ENCODE results near the gene SHC2. TPM values are rescaled to one million over a fixed set of nuclear protein-coding genes. Genes with fewer than 3 reads are reported as not detected.

SHC2 gene
- polyA plus RNA-seq, 1 donor, result 48.2 TPM

DNA sequence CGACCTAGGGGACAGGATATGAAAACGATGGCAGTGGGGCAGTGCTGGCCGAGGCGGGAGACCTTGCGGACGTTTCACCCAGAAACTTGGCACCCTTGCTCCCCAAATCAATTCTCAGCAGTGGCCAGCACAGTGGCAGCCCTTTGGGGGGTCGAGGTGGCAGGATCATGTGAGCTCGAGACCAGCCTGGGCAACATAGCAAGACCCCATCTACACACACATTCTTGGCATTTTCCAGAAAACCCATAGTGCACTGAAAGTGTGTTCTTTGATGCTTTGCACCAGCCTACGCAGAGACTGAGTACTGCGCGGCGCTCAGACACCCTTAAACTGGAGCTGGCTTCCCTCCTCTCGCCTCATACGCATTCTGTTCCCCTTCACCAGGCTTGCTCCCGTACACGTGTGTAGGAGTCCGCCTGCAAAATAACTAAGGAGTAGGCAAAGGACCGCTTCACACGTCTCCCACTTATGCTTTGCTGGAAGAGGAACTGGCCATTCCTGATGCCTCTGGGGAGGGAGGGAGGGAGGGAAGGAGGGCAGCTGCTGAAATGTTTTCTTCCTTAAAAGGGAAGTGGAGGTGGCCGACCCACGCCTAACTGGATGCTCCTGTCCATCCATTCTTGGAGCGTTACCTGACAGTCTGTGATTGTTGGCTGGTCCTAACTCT lies 92.7 kb downstream of the SHC2 start:
- Histone ChIP-seq H3K27me3 (ENCODE audit: control insufficient read depth, insufficient read depth, low read length) (peaks cover 3% of the 10 kb centered on the region), H3K9me3 (ENCODE audit: control insufficient read depth, low read depth, low read length) (no peaks in the 10 kb centered on the region), H3K36me3 (ENCODE audit: control insufficient read depth, insufficient read depth, low read length) (no peaks in the 10 kb centered on the region), H3K4me1 (ENCODE audit: control insufficient read depth, insufficient read depth, low read length) (no peaks in the 10 kb centered on the region), H3K27ac (ENCODE audit: low read length) (no peak overlapping the region), H3K4me3 (ENCODE audit: low read length) (no peak overlapping the region)
- no CpG with 5 or more reads among the region's 22 CpGs for WGBS (ENCODE audit: insufficient coverage, low lambda C conversion rate)
- DNase-seq, result no peak

DNA sequence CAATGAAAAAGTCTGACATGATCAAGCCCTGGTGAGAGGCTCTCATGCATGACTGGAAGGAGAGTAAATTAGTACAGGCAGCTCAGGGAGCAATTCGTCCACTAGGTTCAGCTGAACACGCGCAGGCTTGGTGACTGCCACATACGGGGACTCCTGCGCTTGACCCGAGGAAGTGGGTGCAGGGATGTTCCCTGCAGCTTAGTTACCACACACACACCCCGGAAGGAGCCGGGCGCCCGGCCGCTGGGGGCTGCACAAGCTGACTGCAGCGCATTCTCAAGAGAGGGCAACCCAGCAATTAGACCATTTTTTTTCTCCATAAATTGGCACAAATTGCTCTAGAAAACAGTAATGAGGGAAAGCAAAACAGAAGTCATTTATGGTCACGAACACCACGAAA lies 93.3 kb downstream of the SHC2 start:
- no CpG with 5 or more reads among the region's 14 CpGs for WGBS (ENCODE audit: insufficient coverage, low lambda C conversion rate)

DNA sequence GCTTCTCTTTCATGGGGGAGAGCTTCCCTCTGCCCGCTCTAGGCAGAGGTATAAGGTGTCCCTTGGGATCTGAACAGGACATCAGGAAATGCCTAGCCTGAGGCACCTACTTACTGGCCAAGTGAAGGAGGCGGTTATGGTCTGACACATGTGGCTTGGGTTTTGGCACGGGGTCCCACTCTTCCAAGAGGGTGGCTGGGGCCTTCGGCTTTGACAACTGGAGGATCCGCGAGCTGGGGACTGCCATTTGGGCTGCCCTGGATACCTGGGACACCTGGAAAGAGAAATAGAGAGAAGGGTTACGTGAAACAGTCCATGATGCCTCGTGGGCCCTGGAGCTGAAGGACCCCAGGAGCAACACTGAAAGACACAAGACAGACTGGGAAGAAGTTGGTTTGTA lies 93.9 kb downstream of the SHC2 start:
- Histone ChIP-seq H3K4me1 (ENCODE audit: control insufficient read depth, insufficient read depth, low read length) (no peaks in the 10 kb centered on the region), H3K27ac (ENCODE audit: low read length) (no peak overlapping the region), H3K27me3 (ENCODE audit: control insufficient read depth, insufficient read depth, low read length) (peaks cover 3% of the 10 kb centered on the region), H3K36me3 (ENCODE audit: control insufficient read depth, insufficient read depth, low read length) (no peaks in the 10 kb centered on the region), H3K4me3 (ENCODE audit: low read length) (no peak overlapping the region), H3K9me3 (ENCODE audit: control insufficient read depth, low read depth, low read length) (no peaks in the 10 kb centered on the region)
- DNase-seq, result no peak
- 88% methylated on average over 2 of the region's 8 CpGs for WGBS (ENCODE audit: insufficient coverage, low lambda C conversion rate)

More for the DNA sequence above, 93.3 kb downstream of the SHC2 start:
- Histone ChIP-seq H3K27me3 (ENCODE audit: control insufficient read depth, insufficient read depth, low read length) (peaks cover 3% of the 10 kb centered on the region), H3K4me3 (ENCODE audit: low read length) (no peak overlapping the region), H3K27ac (ENCODE audit: low read length) (no peak overlapping the region), H3K36me3 (ENCODE audit: control insufficient read depth, insufficient read depth, low read length) (no peaks in the 10 kb centered on the region), H3K9me3 (ENCODE audit: control insufficient read depth, low read depth, low read length) (no peaks in the 10 kb centered on the region), H3K4me1 (ENCODE audit: control insufficient read depth, insufficient read depth, low read length) (no peaks in the 10 kb centered on the region)
- no peak for DNase-seq

Other genes with a start within 250 kb of the SHC2 start
- gene PLPP2, start 169.6 kb downstream of the SHC2 start, polyA plus RNA-seq, result 1.6 TPM
- 21.0 TPM for gene MIER2, start 116.2 kb downstream of the SHC2 start, polyA plus RNA-seq
- 3.0 TPM for gene C2CD4C, start 51.9 kb downstream of the SHC2 start, polyA plus RNA-seq
- 10.7 TPM for gene MADCAM1, start 35.5 kb upstream of the SHC2 start, polyA plus RNA-seq
- gene TPGS1, start 46.5 kb upstream of the SHC2 start, polyA plus RNA-seq, result 16.2 TPM
- 69.8 TPM for gene CDC34, start 70.7 kb upstream of the SHC2 start, polyA plus RNA-seq
- gene GZMM, start 83.0 kb upstream of the SHC2 start, polyA plus RNA-seq, result 2.0 TPM
- 388 TPM for gene BSG, start 111.6 kb upstream of the SHC2 start, polyA plus RNA-seq
- 0.76 TPM for gene HCN2, start 128.8 kb upstream of the SHC2 start, polyA plus RNA-seq
- gene POLRMT, start 172.5 kb upstream of the SHC2 start, polyA plus RNA-seq, result 62.1 TPM
- gene FGF22, start 178.8 kb upstream of the SHC2 start, polyA plus RNA-seq, result 0.24 TPM
- 41.4 TPM for gene RNF126, start 202.2 kb upstream of the SHC2 start, polyA plus RNA-seq
- gene FSTL3, start 215.4 kb upstream of the SHC2 start, polyA plus RNA-seq, result 32.9 TPM
- 1.1 TPM for gene PRSS57, start 234.4 kb upstream of the SHC2 start, polyA plus RNA-seq
- gene PALM, start 247.9 kb upstream of the SHC2 start, polyA plus RNA-seq, result 29.2 TPM